ENCODE data around the gene WWC1. TPM values are rescaled to one million over a fixed set of nuclear protein-coding genes. Genes with fewer than 3 reads are reported as not detected.
"Not testable (repeated sequence)": the region's sequence is repeated elsewhere in the genome, so short reads cannot be mapped to it uniquely, and the experiment has no call there.

The WWC1 gene
- total RNA-seq, 1 experiment from 2014 or later = 97.7 TPM

DNA sequence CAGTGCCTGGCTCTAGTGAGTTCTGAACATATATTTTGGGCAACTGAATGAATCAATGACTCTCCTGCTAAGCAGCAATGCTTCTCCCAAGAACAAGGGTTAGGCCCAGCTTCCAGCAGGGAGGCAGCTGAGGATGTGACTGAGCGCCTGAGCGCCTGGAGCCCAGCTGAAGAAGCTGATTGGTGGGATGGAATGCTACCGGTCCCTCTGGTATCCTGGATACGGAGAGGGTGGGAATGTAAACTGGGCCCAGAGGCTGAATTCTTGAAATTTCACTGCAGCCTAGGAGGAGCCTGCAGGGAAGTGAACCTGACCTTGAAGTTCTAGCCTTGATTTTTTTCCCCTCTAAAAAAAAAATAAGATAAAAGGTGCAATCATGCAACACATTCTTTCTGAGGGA, 43.2 kb downstream of the WWC1 start:
- no peaks in the 10 kb centered on the region for H3K9me2 ChIP-seq (ENCODE audit: insufficient read depth)
- no peaks in the 10 kb centered on the region for H3K9me3 ChIP-seq (ENCODE audit: insufficient read depth, low read depth)
- H2AFZ ChIP-seq = no peak overlapping the region
- no peaks in the 10 kb centered on the region for H4K20me1 ChIP-seq (ENCODE audit: insufficient read depth)
- H3F3A ChIP-seq (ENCODE audit: insufficient read depth, low read depth) = peaks cover 54% of the 10 kb centered on the region
- no peak overlapping the region for H3K4me3 ChIP-seq
- H3K4me1 ChIP-seq (replicated peaks; ENCODE audit: insufficient read depth) = peaks cover 75% of the 10 kb centered on the region
- peak overlapping the region; percentile 62 for H3K27ac ChIP-seq
- peak overlapping the region; percentile 31 for H3K4me2 ChIP-seq
- BruUV-seq (replicated peaks) = no TSS peak
- intact Hi-C loops (cut with micrococcal nuclease; ENCODE audit: unreplicated experiment) = loop anchor here (1.0 kb wide), 6 partner anchors 9 to 43 kb away; partner anchors contain the start of gene WWC1
- DNase-seq = peak; percentile 92 to 96
- CTCF ChIA-PET = interaction anchor here (1.0 to 2.2 kb wide), 4 partner anchors 10 to 64 kb away, joined by 3 to 8 read pairs (median 4); no protein-coding TSS in a partner anchor
- peaks cover 96% of the 10 kb centered on the region for H3K79me2 ChIP-seq (ENCODE audit: low read depth)
- TF ChIP-seq EZH2 (IDR thresholded peaks at IDR 0.05; ENCODE audit: low read depth) = no peak
- TF ChIP-seq, protein P1, sequence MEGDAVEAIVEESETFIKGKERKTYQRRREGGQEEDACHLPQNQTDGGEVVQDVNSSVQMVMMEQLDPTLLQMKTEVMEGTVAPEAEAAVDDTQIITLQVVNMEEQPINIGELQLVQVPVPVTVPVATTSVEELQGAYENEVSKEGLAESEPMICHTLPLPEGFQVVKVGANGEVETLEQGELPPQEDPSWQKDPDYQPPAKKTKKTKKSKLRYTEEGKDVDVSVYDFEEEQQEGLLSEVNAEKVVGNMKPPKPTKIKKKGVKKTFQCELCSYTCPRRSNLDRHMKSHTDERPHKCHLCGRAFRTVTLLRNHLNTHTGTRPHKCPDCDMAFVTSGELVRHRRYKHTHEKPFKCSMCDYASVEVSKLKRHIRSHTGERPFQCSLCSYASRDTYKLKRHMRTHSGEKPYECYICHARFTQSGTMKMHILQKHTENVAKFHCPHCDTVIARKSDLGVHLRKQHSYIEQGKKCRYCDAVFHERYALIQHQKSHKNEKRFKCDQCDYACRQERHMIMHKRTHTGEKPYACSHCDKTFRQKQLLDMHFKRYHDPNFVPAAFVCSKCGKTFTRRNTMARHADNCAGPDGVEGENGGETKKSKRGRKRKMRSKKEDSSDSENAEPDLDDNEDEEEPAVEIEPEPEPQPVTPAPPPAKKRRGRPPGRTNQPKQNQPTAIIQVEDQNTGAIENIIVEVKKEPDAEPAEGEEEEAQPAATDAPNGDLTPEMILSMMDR (conservative IDR thresholded peaks at IDR 0.05) = no peak
- H3K36me3 ChIP-seq (ENCODE audit: low read depth) = no peaks in the 10 kb centered on the region
- no peaks in the 10 kb centered on the region for H3K27me3 ChIP-seq (ENCODE audit: insufficient read depth, low read depth)
- POLR2A ChIA-PET (ENCODE audit: unreplicated experiment) = interaction anchor here (0.5 to 1.3 kb wide), 8 partner anchors 8 to 632 kb away, joined by 3 to 20 read pairs (median 6); no protein-coding TSS in a partner anchor

DNA sequence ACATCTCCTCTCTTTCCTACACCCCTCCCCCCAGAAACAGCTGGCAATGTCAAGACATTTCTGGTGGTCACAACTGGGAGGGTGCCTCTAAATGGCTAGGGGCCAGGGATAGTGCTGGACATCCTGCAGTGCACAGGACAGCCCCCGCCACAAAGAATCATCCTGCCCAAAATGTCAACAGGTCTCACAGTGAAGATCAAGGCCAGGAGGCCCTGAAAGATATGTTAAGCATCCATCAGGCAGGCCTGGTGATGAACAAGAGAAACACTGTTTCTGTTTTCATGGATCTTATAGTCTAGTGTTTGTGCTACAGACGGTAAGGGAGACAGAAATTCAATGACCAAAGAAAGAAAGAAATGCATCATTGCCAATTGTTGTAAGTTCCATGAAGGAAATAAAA, 45.9 kb downstream of the WWC1 start:
- H3K4me2 ChIP-seq = no peak overlapping the region
- H3K27me3 ChIP-seq (ENCODE audit: insufficient read depth, low read depth) = no peaks in the 10 kb centered on the region
- H3K79me2 ChIP-seq (ENCODE audit: low read depth) = peaks cover 96% of the 10 kb centered on the region
- no peak for TF ChIP-seq EZH2 (IDR thresholded peaks at IDR 0.05; ENCODE audit: low read depth)
- TF ChIP-seq, protein P1 (conservative IDR thresholded peaks at IDR 0.05) = no peak
- POLR2A ChIA-PET (ENCODE audit: unreplicated experiment) = no interaction called here
- DNase-seq = no peak
- intact Hi-C loops (cut with micrococcal nuclease; ENCODE audit: unreplicated experiment) = no loop called here
- H3F3A ChIP-seq (ENCODE audit: insufficient read depth, low read depth) = peaks cover 50% of the 10 kb centered on the region
- H3K4me1 ChIP-seq (replicated peaks; ENCODE audit: insufficient read depth) = peaks cover 70% of the 10 kb centered on the region
- BruUV-seq (replicated peaks) = no TSS peak
- no peaks in the 10 kb centered on the region for H3K9me2 ChIP-seq (ENCODE audit: insufficient read depth)
- CTCF ChIA-PET = interaction anchor here (0.5 kb wide), 1 partner anchor 24 kb away, joined by 12 read pairs; no protein-coding TSS in a partner anchor
- peaks cover 8% of the 10 kb centered on the region; the same call in 1 of the 2 replicates for H3K36me3 ChIP-seq (ENCODE audit: low read depth)
- no peak overlapping the region for H3K27ac ChIP-seq
- H2AFZ ChIP-seq = no peak overlapping the region
- H3K4me3 ChIP-seq = no peak overlapping the region
- no peaks in the 10 kb centered on the region for H3K9me3 ChIP-seq (ENCODE audit: insufficient read depth, low read depth)
- no peaks in the 10 kb centered on the region for H4K20me1 ChIP-seq (ENCODE audit: insufficient read depth)

DNA sequence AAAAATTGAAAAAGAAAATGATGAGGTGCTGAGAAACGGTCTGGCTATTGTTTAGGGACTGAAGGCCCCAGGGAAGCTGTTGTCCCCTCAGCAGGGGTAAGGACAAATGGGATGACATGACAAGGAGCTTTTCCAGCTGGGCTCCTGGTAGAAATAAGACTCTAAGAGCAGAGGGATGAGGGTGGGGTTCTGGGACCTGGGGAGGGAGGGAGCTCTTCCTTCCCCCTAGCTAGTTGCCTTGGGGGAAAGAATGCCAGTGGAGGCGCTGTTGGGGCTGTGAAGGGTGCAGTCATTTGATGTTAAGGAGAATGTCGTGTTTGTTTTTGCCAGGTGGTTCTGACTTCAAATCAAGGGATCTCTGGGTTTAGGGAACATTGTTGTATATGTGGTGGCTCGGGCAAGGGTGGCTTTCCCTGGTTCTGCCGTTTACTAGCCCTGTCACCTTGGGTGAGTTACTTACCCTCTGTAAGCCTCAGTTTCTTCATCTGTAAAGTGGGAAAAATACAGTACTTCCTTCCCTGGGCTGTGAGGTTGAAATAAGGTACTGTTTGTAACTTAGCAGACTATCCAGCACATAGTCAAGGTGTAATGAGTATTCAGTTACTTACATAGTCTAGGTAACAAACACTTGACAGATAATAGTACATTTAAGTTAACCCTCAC, 47.8 kb downstream of the WWC1 start:
- peaks cover 65% of the 10 kb centered on the region for H3K4me1 ChIP-seq (replicated peaks; ENCODE audit: insufficient read depth)
- intact Hi-C loops (cut with micrococcal nuclease; ENCODE audit: unreplicated experiment) = loop anchor here (1.0 kb wide), 1 partner anchor 14 kb away; no protein-coding TSS in a partner anchor
- TF ChIP-seq EZH2 (IDR thresholded peaks at IDR 0.05; ENCODE audit: low read depth) = no peak
- TF ChIP-seq, protein P1 (conservative IDR thresholded peaks at IDR 0.05) = no peak
- H3F3A ChIP-seq (ENCODE audit: insufficient read depth, low read depth) = peaks cover 42% of the 10 kb centered on the region
- H3K4me2 ChIP-seq = no peak overlapping the region
- ChIA-PET CTCF (interaction anchor here (0.8 kb wide), 1 partner anchor 21 kb away, joined by 4 read pairs; no protein-coding TSS in a partner anchor), POLR2A (ENCODE audit: unreplicated experiment) (interaction anchor here (0.6 kb wide), 1 partner anchor 17 kb away, joined by 3 read pairs; no protein-coding TSS in a partner anchor)
- H3K79me2 ChIP-seq (ENCODE audit: low read depth) = peaks cover 96% of the 10 kb centered on the region
- H3K27me3 ChIP-seq (ENCODE audit: insufficient read depth, low read depth) = no peaks in the 10 kb centered on the region
- no peaks in the 10 kb centered on the region for H3K9me3 ChIP-seq (ENCODE audit: insufficient read depth, low read depth)
- H3K27ac ChIP-seq = peak overlapping the region; percentile 21; the same call in 1 of the 2 replicates
- no peak overlapping the region for H3K4me3 ChIP-seq
- no TSS peak for BruUV-seq (replicated peaks)
- peaks cover 16% of the 10 kb centered on the region for H3K36me3 ChIP-seq (ENCODE audit: low read depth)
- DNase-seq = no peak
- H2AFZ ChIP-seq = no peak overlapping the region
- no peaks in the 10 kb centered on the region for H3K9me2 ChIP-seq (ENCODE audit: insufficient read depth)
- no peaks in the 10 kb centered on the region for H4K20me1 ChIP-seq (ENCODE audit: insufficient read depth)

DNA sequence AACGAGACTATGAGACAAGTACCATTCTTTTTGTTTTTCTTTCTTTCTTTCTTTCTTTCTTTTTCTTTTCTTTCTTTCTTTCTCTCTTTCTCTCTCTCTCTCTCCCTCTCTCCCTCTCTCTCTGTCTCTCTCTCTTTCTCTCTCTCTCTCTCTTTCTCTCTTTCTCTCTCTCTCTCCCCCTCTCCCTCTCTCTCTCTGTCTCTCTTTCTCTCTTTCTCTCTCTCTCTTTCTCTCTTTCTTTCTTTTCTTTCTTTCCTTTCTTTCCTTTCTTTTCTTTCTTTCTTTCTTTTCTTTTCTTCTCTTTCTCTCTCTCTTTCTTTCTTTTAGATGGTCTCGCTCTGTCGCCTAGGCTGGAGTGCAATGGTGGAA, 48.3 kb downstream of the WWC1 start:
- H3K9me2 ChIP-seq (ENCODE audit: insufficient read depth); BruUV-seq (replicated peaks); H3K4me3 ChIP-seq; CTCF ChIA-PET; H3K4me2 ChIP-seq; DNase-seq; H3K27me3 ChIP-seq (ENCODE audit: insufficient read depth, low read depth); H2AFZ ChIP-seq; H3K9me3 ChIP-seq (ENCODE audit: insufficient read depth, low read depth); H4K20me1 ChIP-seq (ENCODE audit: insufficient read depth): not testable (repeated sequence)
- Histone ChIP-seq H3F3A (ENCODE audit: insufficient read depth, low read depth) (peaks cover 41% of the 10 kb centered on the region), H3K27ac (0 out of 2 replicates have a peak overlapping the region, but pooled peaks have one; percentile 21), H3K79me2 (ENCODE audit: low read depth) (peaks cover 98% of the 10 kb centered on the region), H3K36me3 (ENCODE audit: low read depth) (peaks cover 19% of the 10 kb centered on the region), H3K4me1 (replicated peaks; ENCODE audit: insufficient read depth) (peaks cover 66% of the 10 kb centered on the region)
- intact Hi-C loops (cut with micrococcal nuclease; ENCODE audit: unreplicated experiment) = loop anchor here (1.0 kb wide), 1 partner anchor 14 kb away; no protein-coding TSS in a partner anchor
- POLR2A ChIA-PET (ENCODE audit: unreplicated experiment) = interaction anchor here (0.6 kb wide), 2 partner anchors 8 to 17 kb away, joined by 3 read pairs; no protein-coding TSS in a partner anchor

Data from PC-9 (cell line).